NCI-H146 (cell line): Measurements from ENCODE around the gene TBC1D21.

Source experiments
- DNase-seq: peaks from one replicate; lab custom pipeline; 2025; lab: John Stamatoyannopoulos, UW

TBC1D21 gene

GRCh38 chr15:73862276-73862675 lies 11.1 kb upstream of the TBC1D21 start:
- DNase-seq = no peak

- no peak for DNase-seq
These were observed 8.0 kb upstream of the TBC1D21 start for GRCh38 chr15:73865379-73865778.

- no peak for DNase-seq
These were observed 7.5 kb upstream of the TBC1D21 start for GRCh38 chr15:73865904-73866303.

- DNase-seq = no peak
These were observed 6.9 kb upstream of the TBC1D21 start for GRCh38 chr15:73866481-73866880.

- no peak for DNase-seq
These were observed 6.4 kb upstream of the TBC1D21 start for GRCh38 chr15:73866881-73867410.

GRCh38 chr15:73867426-73867825 lies 5.9 kb upstream of the TBC1D21 start:
- no peak for DNase-seq

GRCh38 chr15:73867956-73868355 lies 5.4 kb upstream of the TBC1D21 start:
- DNase-seq = no peak

- DNase-seq = no peak
These were observed 4.0 kb upstream of the TBC1D21 start for GRCh38 chr15:73869216-73869995.

- DNase-seq = peak; percentile 26
These were observed 2.5 kb upstream of the TBC1D21 start for GRCh38 chr15:73870700-73871408.

- DNase-seq = no peak
These were observed 1.0 kb upstream of the TBC1D21 start for GRCh38 chr15:73872346-73872745.

- peak; percentile 50 for DNase-seq
These were observed 636 bp downstream of the TBC1D21 start for GRCh38 chr15:73873889-73874511.

- no peak for DNase-seq
These were observed 6.1 kb downstream of the TBC1D21 start for GRCh38 chr15:73879426-73879825.

GRCh38 chr15:73881579-73882320 lies 8.4 kb downstream of the TBC1D21 start:
- no peak for DNase-seq

- DNase-seq = no peak
These were observed 9.5 kb downstream of the TBC1D21 start for GRCh38 chr15:73882761-73883419.

- no peak for DNase-seq
These were observed 10.8 kb downstream of the TBC1D21 start for GRCh38 chr15:73884159-73884558.

GRCh38 chr15:73885954-73886700 lies 12.8 kb downstream of the TBC1D21 start:
- DNase-seq = no peak

- no peak for DNase-seq
These were observed 13.5 kb downstream of the TBC1D21 start for GRCh38 chr15:73886717-73887345.

GRCh38 chr15:73887481-73887880 lies 14.1 kb downstream of the TBC1D21 start:
- DNase-seq = no peak

- no peak for DNase-seq
These were observed 15.1 kb downstream of the TBC1D21 start for GRCh38 chr15:73888224-73889041.
